KG1 (cell line): ENCODE data around the gene SRSF12.
"Not testable (repeated sequence)": the region's sequence is repeated elsewhere in the genome, so short reads cannot be mapped to it uniquely, and the experiment has no call there.

ENCODE experiments used
- DNase-seq: peaks from one replicate; lab custom pipeline; 2025; lab: John Stamatoyannopoulos, UW

SRSF12 gene

GRCh38 chr6:89128256-89128671 lies 10.4 kb upstream of the SRSF12 start:
- not testable (repeated sequence) for DNase-seq

GRCh38 chr6:89122625-89123024 lies 4.8 kb upstream of the SRSF12 start:
- DNase-seq = no peak

- no peak for DNase-seq
Observed at GRCh38 chr6:89121934-89122333, 4.1 kb upstream of the SRSF12 start.

GRCh38 chr6:89120371-89120770 lies 2.5 kb upstream of the SRSF12 start:
- no peak for DNase-seq

GRCh38 chr6:89118931-89119330 lies 1.1 kb upstream of the SRSF12 start:
- DNase-seq = no peak

GRCh38 chr6:89116702-89117101 lies 1.2 kb downstream of the SRSF12 start:
- no peak for DNase-seq

- no peak for DNase-seq
Observed at GRCh38 chr6:89111933-89112332, 5.9 kb downstream of the SRSF12 start.

GRCh38 chr6:89110284-89110683 lies 7.6 kb downstream of the SRSF12 start:
- DNase-seq = no peak

- DNase-seq = no peak
Observed at GRCh38 chr6:89100114-89100513, 17.8 kb downstream of the SRSF12 start.

GRCh38 chr6:89098461-89098860 lies 19.4 kb downstream of the SRSF12 start:
- DNase-seq = no peak

GRCh38 chr6:89087881-89088280 lies 30.0 kb downstream of the SRSF12 start:
- no peak for DNase-seq

- no peak for DNase-seq
Observed at GRCh38 chr6:89085409-89086205, 32.3 kb downstream of the SRSF12 start.

- no peak for DNase-seq
Observed at GRCh38 chr6:89084954-89085353, 32.9 kb downstream of the SRSF12 start.

- DNase-seq = no peak
Observed at GRCh38 chr6:89084542-89084941, 33.3 kb downstream of the SRSF12 start.

- DNase-seq = no peak
Observed at GRCh38 chr6:89082486-89082891, 35.4 kb downstream of the SRSF12 start.

- peak; percentile 90 for DNase-seq
Observed at GRCh38 chr6:89081423-89082322, 36.2 kb downstream of the SRSF12 start.

GRCh38 chr6:89081129-89081422 lies 36.8 kb downstream of the SRSF12 start:
- no peak for DNase-seq

- peak; percentile 98 for DNase-seq
Observed at GRCh38 chr6:89080281-89081128, 37.4 kb downstream of the SRSF12 start, which contains the start of gene PNRC1. PNRC1 (plus strand) TSS chr6:89080751; CDS start chr6:89080895, 144 bp downstream.

GRCh38 chr6:89079511-89080234 lies 38.2 kb downstream of the SRSF12 start:
- peak; percentile 77 for DNase-seq

- DNase-seq = no peak
Observed at GRCh38 chr6:89073840-89074239, 44.0 kb downstream of the SRSF12 start.

- no peak for DNase-seq
Observed at GRCh38 chr6:89073014-89073620, 44.8 kb downstream of the SRSF12 start.
